Measurements from ENCODE around the gene TOX2. TPM values are rescaled to one million over a fixed set of nuclear protein-coding genes. Genes with fewer than 3 reads are reported as not detected.

TOX2 gene
- total RNA-seq, 1 experiment from 2014 or later, result 1.7 TPM

DNA sequence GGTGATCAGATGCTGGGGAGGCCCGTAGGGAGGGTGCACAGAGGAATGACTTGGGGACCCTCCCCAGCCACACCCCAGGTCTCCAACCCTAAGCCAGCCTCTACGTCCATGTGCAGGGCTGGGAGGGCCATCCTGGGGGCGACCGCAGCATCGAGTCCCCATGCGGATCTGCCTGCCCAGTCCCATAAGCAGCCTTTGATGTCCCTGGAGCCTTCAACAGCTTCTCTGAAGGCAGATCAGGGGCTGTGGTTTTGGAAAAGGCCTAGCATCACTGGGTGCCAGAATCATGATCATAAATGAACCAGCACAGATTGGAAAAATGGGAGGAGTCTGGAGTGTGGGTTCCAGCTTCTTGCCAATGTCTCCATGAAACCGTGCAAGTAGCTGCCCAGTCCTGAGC lies 22.9 kb downstream of the TOX2 start:
- Mint-ChIP-seq H3K4me1 (peaks cover 21 to 27% of the 10 kb centered on the region in 2 experiments), H3K9me3 (no peaks in the 10 kb centered on the region; a peak in 1 of 5 replicates), H3K27ac (no peak overlapping the region; a peak in 1 of 7 replicates), H3K4me3 (no peak overlapping the region), H3K36me3 (ENCODE audit: insufficient read depth in 1 of 3, low read depth in 3 of 3) (no peaks in the 10 kb centered on the region), H3K27me3 (ENCODE audit: low read depth) (no peaks in the 10 kb centered on the region; the same call in 1 of the 2 replicates)
- Histone ChIP-seq H3K14ac (ENCODE audit: insufficient read depth, low read length) (no peak overlapping the region), H4K91ac (ENCODE audit: insufficient read length, low read depth, low read length) (no peak overlapping the region), H3K18ac (ENCODE audit: insufficient read length, low read depth, low read length) (no peak overlapping the region), H3K4ac (ENCODE audit: low read depth, low read length) (no peak overlapping the region), H3K79me2 (ENCODE audit: insufficient read depth, low read length) (no peaks in the 10 kb centered on the region), H3K4me1 (ENCODE audit: insufficient read depth, low read length) (0 out of 2 replicates have a peak, but pooled peaks cover under 1% of the 10 kb centered on the region), H3K79me1 (ENCODE audit: insufficient read depth, low read depth, low read length, poor library complexity, severe bottlenecking) (no peaks in the 10 kb centered on the region), H2BK120ac (ENCODE audit: low read depth, low read length, poor library complexity, severe bottlenecking) (no peak overlapping the region), H3K56ac (ENCODE audit: insufficient read length, low read depth, low read length) (no peak overlapping the region), H3K9me3 (ENCODE audit: control insufficient read depth, low read depth, low read length) (no peaks in the 10 kb centered on the region), H3K4me2 (ENCODE audit: insufficient read depth, insufficient read length, low read length) (no peak overlapping the region), H3K23ac (ENCODE audit: insufficient read length, low read depth, low read length) (no peak overlapping the region), H2BK12ac (ENCODE audit: insufficient read length, low read depth, low read length) (no peak overlapping the region), H2AFZ (ENCODE audit: low read length) (no peak overlapping the region), H3T11ph (ENCODE audit: low read length) (no peak overlapping the region), H3K27me3 (ENCODE audit: insufficient read depth, low read length) (no peaks in the 10 kb centered on the region), H4K20me1 (ENCODE audit: control insufficient read depth, insufficient read depth, insufficient read length) (no peaks in the 10 kb centered on the region), H4K5ac (ENCODE audit: insufficient read length, low read depth, low read length) (no peak overlapping the region), H2BK5ac (ENCODE audit: insufficient read length, low read length) (no peak overlapping the region), H3K27ac (ENCODE audit: insufficient read length, low read depth, low read length) (no peak overlapping the region), H2BK20ac (ENCODE audit: low read depth, low read length, poor library complexity, severe bottlenecking) (no peak overlapping the region), H4K8ac (replicated peaks; ENCODE audit: insufficient read length, low read depth, low read length) (no peak overlapping the region), H3K9ac (ENCODE audit: extremely low read depth, insufficient read length, low read length) (no peak overlapping the region), H2BK15ac (ENCODE audit: low read depth, low read length) (no peak overlapping the region), H2AK5ac (ENCODE audit: insufficient read length, low read length) (no peak overlapping the region), H3K23me2 (ENCODE audit: insufficient read length, low read depth, low read length, poor library complexity, severe bottlenecking) (no peaks in the 10 kb centered on the region)
- TF ChIP-seq, protein P1, sequence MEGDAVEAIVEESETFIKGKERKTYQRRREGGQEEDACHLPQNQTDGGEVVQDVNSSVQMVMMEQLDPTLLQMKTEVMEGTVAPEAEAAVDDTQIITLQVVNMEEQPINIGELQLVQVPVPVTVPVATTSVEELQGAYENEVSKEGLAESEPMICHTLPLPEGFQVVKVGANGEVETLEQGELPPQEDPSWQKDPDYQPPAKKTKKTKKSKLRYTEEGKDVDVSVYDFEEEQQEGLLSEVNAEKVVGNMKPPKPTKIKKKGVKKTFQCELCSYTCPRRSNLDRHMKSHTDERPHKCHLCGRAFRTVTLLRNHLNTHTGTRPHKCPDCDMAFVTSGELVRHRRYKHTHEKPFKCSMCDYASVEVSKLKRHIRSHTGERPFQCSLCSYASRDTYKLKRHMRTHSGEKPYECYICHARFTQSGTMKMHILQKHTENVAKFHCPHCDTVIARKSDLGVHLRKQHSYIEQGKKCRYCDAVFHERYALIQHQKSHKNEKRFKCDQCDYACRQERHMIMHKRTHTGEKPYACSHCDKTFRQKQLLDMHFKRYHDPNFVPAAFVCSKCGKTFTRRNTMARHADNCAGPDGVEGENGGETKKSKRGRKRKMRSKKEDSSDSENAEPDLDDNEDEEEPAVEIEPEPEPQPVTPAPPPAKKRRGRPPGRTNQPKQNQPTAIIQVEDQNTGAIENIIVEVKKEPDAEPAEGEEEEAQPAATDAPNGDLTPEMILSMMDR (conservative IDR thresholded peaks at IDR 0.05), result no peak
- no CpG with 5 or more reads among the region's 7 CpGs for whole genome bisulfite sequencing (ENCODE audit: extremely low coverage, insufficient read length, low lambda C conversion rate)
- DNase-seq, result no peak
